Stimulated activated naive CD8-positive, alpha-beta T cell treated with anti-CD3 and anti-CD28 coated beads, Interleukin-15, Interleukin-2, amounts not matched to agents 100 ng/mL and 50 ng/mL, for 24 hours (primary cell): ENCODE results near the gene KRTAP4-11.

ENCODE experiments used
- H3K27ac Mint-ChIP-seq: one replicate; pipeline ENCODE4 v1.8.0; 2021; ENCODE audit warnings: mild to moderate bottlenecking, mixed read lengths
- H3K27me3 Mint-ChIP-seq: one replicate; pipeline ENCODE4 v1.8.0; 2021; ENCODE audit warnings: mixed read lengths
- H3K36me3 Mint-ChIP-seq: one replicate; pipeline ENCODE4 v1.8.0; 2021; ENCODE audit warnings: low read depth, mixed read lengths
- H3K4me1 Mint-ChIP-seq: one replicate; pipeline ENCODE4 v1.8.0; 2021; ENCODE audit warnings: low read depth, mixed read lengths
- H3K4me3 Mint-ChIP-seq: one replicate; pipeline ENCODE4 v1.8.0; 2021; ENCODE audit warnings: mild to moderate bottlenecking, mixed read lengths
- H3K9me3 Mint-ChIP-seq: one replicate; pipeline ENCODE4 v1.8.0; 2021; ENCODE audit warnings: mixed read lengths

KRTAP4-11 gene

DNA sequence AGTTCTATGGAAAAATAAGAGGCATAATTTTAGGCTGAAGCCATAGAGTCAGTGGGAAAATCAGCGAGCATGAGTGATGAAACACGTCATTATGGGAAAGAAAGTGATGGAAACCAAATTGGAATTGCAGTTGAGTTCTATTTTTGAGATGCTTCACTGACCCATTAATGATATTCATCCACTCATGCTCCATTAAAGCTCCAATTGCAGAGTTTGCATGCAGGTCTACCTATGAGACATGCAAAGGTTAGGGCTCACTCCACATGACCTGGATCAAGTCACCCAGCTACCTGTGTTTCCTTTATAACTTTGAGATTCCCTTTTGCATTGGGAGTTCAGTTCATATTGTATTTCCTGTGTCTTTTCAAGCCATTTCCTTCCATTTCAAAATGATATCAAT, 44.5 kb downstream of the KRTAP4-11 start:
- H3K4me1 Mint-ChIP-seq = no peaks in the 10 kb centered on the region

GRCh38 chr17:41071606-41072360, 46.4 kb downstream of the KRTAP4-11 start:
- Mint-ChIP-seq H3K4me1 (no peaks in the 10 kb centered on the region), H3K27me3 (peaks cover 5% of the 10 kb centered on the region), H3K27ac (no peak overlapping the region), H3K9me3 (no peaks in the 10 kb centered on the region), H3K4me3 (no peak overlapping the region), H3K36me3 (no peaks in the 10 kb centered on the region)

More for the DNA sequence above, 44.5 kb downstream of the KRTAP4-11 start:
- Mint-ChIP-seq H3K9me3 (no peaks in the 10 kb centered on the region), H3K4me3 (no peak overlapping the region), H3K27me3 (peaks cover 5% of the 10 kb centered on the region), H3K27ac (no peak overlapping the region), H3K36me3 (no peaks in the 10 kb centered on the region)

DNA sequence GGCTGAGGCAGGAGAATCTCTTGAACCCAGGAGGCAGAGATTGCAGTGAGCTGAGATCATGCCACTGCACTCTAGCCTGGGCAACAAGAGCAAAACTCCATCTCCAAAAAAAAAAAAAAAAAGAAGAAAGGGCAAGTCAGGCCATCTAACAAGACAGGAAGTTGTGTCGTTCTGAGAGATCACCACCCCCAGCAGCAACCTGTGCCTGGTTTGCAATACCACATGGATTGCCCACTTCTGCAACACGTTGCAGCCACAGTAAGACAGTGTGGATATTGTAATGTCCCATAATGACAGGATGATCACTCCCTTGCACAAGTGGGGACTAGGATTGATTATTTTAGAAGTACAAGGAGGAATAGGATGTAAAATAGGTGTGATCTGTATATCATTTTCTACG, 49.1 kb downstream of the KRTAP4-11 start:
- H3K27ac Mint-ChIP-seq = no peak overlapping the region
- H3K9me3 Mint-ChIP-seq = no peaks in the 10 kb centered on the region
- H3K4me1 Mint-ChIP-seq = peaks cover 4% of the 10 kb centered on the region
- no peak overlapping the region for H3K4me3 Mint-ChIP-seq
- no peaks in the 10 kb centered on the region for H3K36me3 Mint-ChIP-seq
- no peaks in the 10 kb centered on the region for H3K27me3 Mint-ChIP-seq

DNA sequence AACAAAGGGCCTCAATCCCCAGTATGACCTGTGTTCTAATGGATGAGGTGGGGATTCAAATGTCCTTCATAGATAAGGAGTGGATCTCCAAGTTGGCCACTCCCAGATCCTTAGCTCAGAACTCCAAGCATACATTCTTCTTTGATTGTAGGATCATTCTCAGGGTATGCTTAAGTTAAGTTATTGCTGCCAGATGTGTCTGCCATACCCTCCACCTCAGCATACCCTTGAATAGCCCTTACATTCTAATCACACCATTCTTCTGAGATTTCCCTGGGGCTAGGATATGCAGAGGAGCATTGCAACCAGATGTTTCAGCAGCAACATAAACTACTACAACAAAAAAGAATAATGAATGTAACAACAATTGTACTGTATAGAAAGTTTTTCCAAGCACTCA, 50.9 kb downstream of the KRTAP4-11 start:
- H3K4me1 Mint-ChIP-seq = peaks cover 4% of the 10 kb centered on the region
- no peaks in the 10 kb centered on the region for H3K27me3 Mint-ChIP-seq
- no peak overlapping the region for H3K27ac Mint-ChIP-seq
- no peak overlapping the region for H3K4me3 Mint-ChIP-seq
- no peaks in the 10 kb centered on the region for H3K9me3 Mint-ChIP-seq
- H3K36me3 Mint-ChIP-seq = no peaks in the 10 kb centered on the region
